Left ventricle myocardium inferior (tissue), 1 donor: Measurements from ENCODE around the gene DNAAF1. TPM values are rescaled to one million over a fixed set of nuclear protein-coding genes. Genes with fewer than 3 reads are reported as not detected.

Experiments used
- DNase-seq: peaks from one replicate; pipeline ENCODE4 v3.0.0-alpha.2; 2020
- H3K27ac ChIP-seq: fragments of 200-600 bp; replicated peaks from 2 replicates; pipeline ENCODE4 v1.8.0; 2021
- H3K27me3 ChIP-seq: fragments of 200-600 bp; 2 replicates; pipeline ENCODE4 v1.8.0; 2021; ENCODE audit warnings: low read depth
- H3K36me3 ChIP-seq: fragments of 200-600 bp; 2 replicates; pipeline ENCODE4 v1.8.0; 2021
- H3K4me1 ChIP-seq: fragments of 200-600 bp; 2 replicates; pipeline ENCODE4 v1.8.0; 2021
- H3K4me3 ChIP-seq: fragments of 200-600 bp; 2 replicates; pipeline ENCODE4 v1.8.0; 2021; ENCODE audit warnings: mild to moderate bottlenecking, moderate library complexity
- H3K9me3 ChIP-seq: fragments of 200-600 bp; replicated peaks from 2 replicates; pipeline ENCODE4 v1.8.0; 2021
- CTCF ChIP-seq: fragments of 200-600 bp; IDR thresholded peaks from 2 replicates; pipeline ENCODE4 v1.8.0; 2021; ENCODE audit warnings: antibody characterized with exemption, mild to moderate bottlenecking, borderline replicate concordance
- intact Hi-C: fragments of 100-400 bp; cut with micrococcal nuclease; formaldehyde crosslinking; loops from one replicate; pipeline ENCODE4 v1.11.0; 2022
- total RNA-seq: library from RNA; stranded (reverse); fragmentation: NEBNext Ultra II Directional; extraction: Animal tissue kit (Norgen Biotek cat#: 25700); gene quantifications from one replicate; pipeline ENCODE4 v1.2.1, GENCODE V29; 2021
- donor health status: DM: no; HTN: yes; CAD: no; lungs with severe emphysema.

DNAAF1 gene
- total RNA-seq, 1 donor from 2014 or later = 0.14 TPM

GRCh38 chr16:84182680-84183571, 37.8 kb downstream of the DNAAF1 start:
- Histone ChIP-seq H3K27ac (peak overlapping the region; percentile 92), H3K27me3 (no peaks in the 10 kb centered on the region), H3K36me3 (peaks cover 58% of the 10 kb centered on the region), H3K4me1 (peaks cover 91% of the 10 kb centered on the region), H3K9me3 (no peaks in the 10 kb centered on the region), H3K4me3 (no peak overlapping the region)
- no peak for TF ChIP-seq CTCF
- no peak for DNase-seq
- intact Hi-C loops = loop anchor here (10.0 kb wide), 2 partner anchors 98 to 228 kb away; partner anchors contain the start of gene OSGIN1

GRCh38 chr16:84183572-84183875, 38.4 kb downstream of the DNAAF1 start:
- Histone ChIP-seq H3K4me1 (peaks cover 85% of the 10 kb centered on the region), H3K27me3 (no peaks in the 10 kb centered on the region), H3K36me3 (peaks cover 52% of the 10 kb centered on the region), H3K4me3 (no peak overlapping the region), H3K9me3 (no peaks in the 10 kb centered on the region), H3K27ac (peak overlapping the region; percentile 92)
- intact Hi-C loops = loop anchor here (10.0 kb wide), 2 partner anchors 99 to 229 kb away; partner anchors contain the start of gene OSGIN1
- no peak for TF ChIP-seq CTCF
- no peak for DNase-seq

- peaks cover 80% of the 10 kb centered on the region for H3K4me1 ChIP-seq
- no peaks in the 10 kb centered on the region for H3K27me3 ChIP-seq
- no peak for DNase-seq
- intact Hi-C loops = loop anchor here (10.0 kb wide), 2 partner anchors 99 to 229 kb away; partner anchors contain the start of gene OSGIN1
- H3K4me3 ChIP-seq = peak overlapping the region; percentile 32
- H3K27ac ChIP-seq = peak overlapping the region; percentile 92
- peaks cover 47% of the 10 kb centered on the region for H3K36me3 ChIP-seq
- peak; percentile 57 for TF ChIP-seq CTCF
- H3K9me3 ChIP-seq = no peaks in the 10 kb centered on the region
Observed at GRCh38 chr16:84183911-84184591, 38.9 kb downstream of the DNAAF1 start.

GRCh38 chr16:84184775-84185174, 39.7 kb downstream of the DNAAF1 start:
- peak; percentile 49 for DNase-seq
- H3K4me1 ChIP-seq = peaks cover 73% of the 10 kb centered on the region
- H3K36me3 ChIP-seq = peaks cover 40% of the 10 kb centered on the region
- peak overlapping the region; percentile 92 for H3K27ac ChIP-seq
- peak overlapping the region; percentile 93 for H3K4me3 ChIP-seq
- no peaks in the 10 kb centered on the region for H3K9me3 ChIP-seq
- intact Hi-C loops = loop anchor here (10.0 kb wide), 2 partner anchors 100 to 230 kb away; partner anchors contain the start of gene OSGIN1
- TF ChIP-seq CTCF = no peak
- H3K27me3 ChIP-seq = no peaks in the 10 kb centered on the region

- Histone ChIP-seq H3K4me3 (peak within 1 kb of the TSS; percentile 93), H3K27me3 (no peaks in the 10 kb centered on the region), H3K4me1 (peaks cover 52% of the 10 kb centered on the region), H3K9me3 (no peaks in the 10 kb centered on the region), H3K27ac (peak within 1 kb of the TSS; percentile 92), H3K36me3 (peaks cover 19% of the 10 kb centered on the region)
- TF ChIP-seq CTCF = peak; percentile 97
- intact Hi-C loops = loop anchor here (10.0 kb wide), 2 partner anchors 102 to 232 kb away; partner anchors contain the start of gene OSGIN1
- DNase-seq = peak; percentile 93
Observed at GRCh38 chr16:84186685-84187437, 41.8 kb downstream of the DNAAF1 start, which contains the start of gene TAF1C. TSS of gene TAF1C (minus strand) at chr16:84187057. CDS start at chr16:84184988, 2,069 bp downstream.
